PC-3 (cell line): ENCODE data around the gene SEPTIN1. TPM values are rescaled to one million over a fixed set of nuclear protein-coding genes. Genes with fewer than 3 reads are reported as not detected.

Source experiments
- ATAC-seq: fragments of 200-7000 bp; cut with Tn5 transposase; 2 replicates; pipeline ENCODE4 v1.9.1; 2020; ENCODE audit warnings: mild to moderate bottlenecking, moderate library complexity
- BruUV-seq: library from RNA; stranded (reverse); fragments of 400-500 nt; replicated peaks from 2 replicates; lab custom pipeline; 2021; lab: Mats Ljungman, UMichigan
- CTCF ChIA-PET: fragments of 300-600 bp; sonication (Branson Sonifier 250); formaldehyde crosslinking; loops from one replicate; lab custom pipeline; 2022; ENCODE audit warnings: antibody characterized with exemption; lab: Charles Lee
- POLR2A ChIA-PET: fragments of 300-600 bp; sonication (Branson Sonifier 250); formaldehyde crosslinking; loops from one replicate; lab custom pipeline; 2022; ENCODE audit warnings: antibody characterized with exemption; ENCODE audit not compliant: unreplicated experiment; lab: Charles Lee
- DNase-seq: peaks from one replicate; pipeline ENCODE4 v3.0.0-alpha.2; 2015
- H2AFZ ChIP-seq: fragments of 300-600 bp; sonication (generic); 2 replicates; pipeline ENCODE4 v1.6.0; 2016; ENCODE audit warnings: antibody characterized with exemption, low read length
- H3F3A ChIP-seq: fragments of 300-600 bp; sonication (generic); one replicate; pipeline ENCODE4 v1.6.0; 2017; ENCODE audit warnings: antibody characterized with exemption, low read length, control low read depth, mild to moderate bottlenecking; ENCODE audit not compliant: unreplicated experiment
- H3K27ac ChIP-seq: fragments of 300-600 bp; sonication (generic); 2 replicates; pipeline ENCODE4 v1.5.1; 2016; ENCODE audit warnings: mild to moderate bottlenecking, low read length
- H3K27me3 ChIP-seq: fragments of 300-600 bp; sonication (generic); 2 replicates; pipeline ENCODE4 v1.6.1; 2016; ENCODE audit warnings: low read length, mixed read lengths
- H3K36me3 ChIP-seq: fragments of 300-600 bp; sonication (generic); 2 replicates; pipeline ENCODE4 v1.6.1; 2016; ENCODE audit warnings: low read depth, mixed run types, low read length, mixed read lengths
- H3K4me1 ChIP-seq: fragments of 300-600 bp; sonication (generic); 2 replicates; pipeline ENCODE4 v1.5.1; 2016; ENCODE audit warnings: low read length; ENCODE audit not compliant: insufficient read depth
- H3K4me2 ChIP-seq: fragments of 300-600 bp; sonication (generic); 2 replicates; pipeline ENCODE4 v1.6.0; 2016; ENCODE audit warnings: low read length
- H3K4me3 ChIP-seq: fragments of 300-600 bp; sonication (generic); 2 replicates; pipeline ENCODE4 v1.5.1; 2016; ENCODE audit warnings: mild to moderate bottlenecking, low read length, mixed read lengths
- H3K79me2 ChIP-seq: fragments of 300-600 bp; sonication (generic); 2 replicates; pipeline ENCODE4 v1.6.1; 2017; ENCODE audit warnings: low read length, mixed read lengths
- H3K9ac ChIP-seq: fragments of 300-600 bp; sonication (generic); 2 replicates; pipeline ENCODE4 v1.6.0; 2016; ENCODE audit warnings: mild to moderate bottlenecking, low read length
- H3K9me2 ChIP-seq: fragments of 300-600 bp; sonication (generic); replicated peaks from 2 replicates; pipeline ENCODE4 v1.6.1; 2016; ENCODE audit warnings: mixed run types, low read length, mixed read lengths
- H3K9me3 ChIP-seq: fragments of 300-600 bp; sonication (generic); 2 replicates; pipeline ENCODE4 v1.6.1; 2016; ENCODE audit warnings: low read length, mixed read lengths
- H4K20me1 ChIP-seq: fragments of 300-600 bp; sonication (generic); 2 replicates; pipeline ENCODE4 v1.6.1; 2016; ENCODE audit warnings: low read length, mixed read lengths
- CTCF ChIP-seq: fragments of 300-600 bp; sonication (generic); conservative IDR thresholded peaks from 2 replicates; pipeline ENCODE4 v1.5.1; 2017; ENCODE audit warnings: antibody characterized with exemption, low read depth, mild to moderate bottlenecking, low read length
- EZH2 ChIP-seq: fragments of 300-600 bp; sonication (generic); IDR thresholded peaks from one replicate; pipeline ENCODE4 v1.6.1; 2017; ENCODE audit warnings: antibody characterized with exemption, mild to moderate bottlenecking, low read length; ENCODE audit not compliant: unreplicated experiment
- EZH2phosphoT487 ChIP-seq: fragments of 300-600 bp; sonication (generic); IDR thresholded peaks from 2 replicates; pipeline ENCODE4 v1.6.1; 2018; ENCODE audit warnings: mild to moderate bottlenecking, antibody characterized with exemption, low read length, borderline replicate concordance
- intact Hi-C: fragments of 100-400 bp; cut with micrococcal nuclease; formaldehyde crosslinking; loops from 2 replicates; pipeline ENCODE4 v1.9.0; 2023
- total RNA-seq: library from RNA; depleted of rRNA; stranded (reverse); fragments of >200 nt; gene quantifications from 2 replicates; pipeline ENCODE4 v1.2.3, GENCODE V29; 2014

Gene SEPTIN1
- total RNA-seq, 1 experiment from 2014 or later = 0.55 TPM

- ChIA-PET POLR2A (no interaction called here), CTCF (no interaction called here)
- intact Hi-C loops = no loop called here
- Histone ChIP-seq H3K36me3 (peaks cover 9% of the 10 kb centered on the region; the same call in 1 of the 2 replicates), H3K79me2 (peaks cover 24% of the 10 kb centered on the region), H4K20me1 (peaks cover 13% of the 10 kb centered on the region), H3K4me1 (peaks cover 33% of the 10 kb centered on the region), H3F3A (no peaks in the 10 kb centered on the region), H3K9me2 (no peaks in the 10 kb centered on the region), H3K4me2 (peak within 1 kb of the TSS; percentile 90), H2AFZ (peak within 1 kb of the TSS; percentile 82), H3K27me3 (no peaks in the 10 kb centered on the region), H3K9ac (peak within 1 kb of the TSS; percentile 96), H3K4me3 (peak within 1 kb of the TSS; percentile 94), H3K27ac (peak within 1 kb of the TSS; percentile 88), H3K9me3 (no peaks in the 10 kb centered on the region)
- ATAC-seq (peak; percentile 74), DNase-seq (peak; percentile 98)
- BruUV-seq = TSS peak; percentile 94
- no peak for TF ChIP-seq EZH2phosphoT487
- TF ChIP-seq EZH2 = no peak
- TF ChIP-seq CTCF = no peak
Measured at GRCh38 chr16:30355144-30355953, 27.0 kb downstream of the SEPTIN1 start, which contains the start of gene CD2BP2. Gene CD2BP2, minus strand, starts transcription at chr16:30355308. Its CDS starts 627 bp downstream, at chr16:30354681.

GRCh38 chr16:30354423-30355143 lies 27.8 kb downstream of the SEPTIN1 start:
- H3K9ac ChIP-seq = peak overlapping the region; percentile 96
- H3K4me1 ChIP-seq = peaks cover 33% of the 10 kb centered on the region
- TSS peak; percentile 55 for BruUV-seq
- ATAC-seq (peak; percentile 5), DNase-seq (peak; percentile 12)
- H3K9me2 ChIP-seq = no peaks in the 10 kb centered on the region
- peak overlapping the region; percentile 82 for H2AFZ ChIP-seq
- intact Hi-C loops = no loop called here
- peaks cover 13% of the 10 kb centered on the region for H4K20me1 ChIP-seq
- peak overlapping the region; percentile 94 for H3K4me3 ChIP-seq
- POLR2A ChIA-PET = interaction anchor here (0.6 kb wide), 1 partner anchor 19 kb away, joined by 5 read pairs; no protein-coding TSS in a partner anchor
- CTCF ChIA-PET = no interaction called here
- TF ChIP-seq EZH2 = no peak
- TF ChIP-seq CTCF = no peak
- no peak for TF ChIP-seq EZH2phosphoT487
- no peaks in the 10 kb centered on the region for H3K27me3 ChIP-seq
- H3K36me3 ChIP-seq = peaks cover 10% of the 10 kb centered on the region; the same call in 1 of the 2 replicates
- H3K79me2 ChIP-seq = peaks cover 20% of the 10 kb centered on the region
- H3K9me3 ChIP-seq = no peaks in the 10 kb centered on the region
- H3K4me2 ChIP-seq = peak overlapping the region; percentile 90
- no peaks in the 10 kb centered on the region for H3F3A ChIP-seq
- H3K27ac ChIP-seq = peak overlapping the region; percentile 59
